ENCODE measurements around the gene WDR37.
"Not testable (repeated sequence)": the region's sequence is repeated elsewhere in the genome, so short reads cannot be mapped to it uniquely, and the experiment has no call there.

The WDR37 gene

DNA sequence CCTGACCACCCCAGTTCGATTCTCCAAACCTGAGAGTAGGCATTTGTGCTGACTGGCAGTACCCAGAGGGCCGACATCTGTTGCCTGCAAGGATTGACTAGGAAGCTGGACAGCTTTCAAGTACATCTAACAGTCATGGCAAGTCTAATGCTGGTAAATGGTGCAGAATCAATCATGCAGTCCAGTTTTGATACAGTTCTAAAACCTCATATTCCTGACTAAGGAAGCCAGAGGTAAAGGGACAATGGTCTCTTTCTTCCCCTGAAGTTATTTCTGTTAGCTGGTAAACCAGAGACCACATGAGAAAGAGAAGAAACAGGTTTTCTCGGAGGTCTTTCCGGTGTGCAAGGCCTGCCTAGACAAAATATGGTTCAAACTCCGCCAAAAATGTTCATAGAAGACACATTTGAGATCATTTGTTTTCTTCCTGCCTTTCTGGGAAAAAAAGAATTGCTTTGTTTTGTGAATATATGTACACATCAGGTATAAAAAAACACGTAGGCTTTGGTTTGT, 97.1 kb downstream of the WDR37 start:
- no peak for DNase-seq (ENCODE audit: low read depth)

GRCh38 chr10:1153805-1154351, 97.7 kb downstream of the WDR37 start:
- no peak for DNase-seq (ENCODE audit: low read depth)

DNA sequence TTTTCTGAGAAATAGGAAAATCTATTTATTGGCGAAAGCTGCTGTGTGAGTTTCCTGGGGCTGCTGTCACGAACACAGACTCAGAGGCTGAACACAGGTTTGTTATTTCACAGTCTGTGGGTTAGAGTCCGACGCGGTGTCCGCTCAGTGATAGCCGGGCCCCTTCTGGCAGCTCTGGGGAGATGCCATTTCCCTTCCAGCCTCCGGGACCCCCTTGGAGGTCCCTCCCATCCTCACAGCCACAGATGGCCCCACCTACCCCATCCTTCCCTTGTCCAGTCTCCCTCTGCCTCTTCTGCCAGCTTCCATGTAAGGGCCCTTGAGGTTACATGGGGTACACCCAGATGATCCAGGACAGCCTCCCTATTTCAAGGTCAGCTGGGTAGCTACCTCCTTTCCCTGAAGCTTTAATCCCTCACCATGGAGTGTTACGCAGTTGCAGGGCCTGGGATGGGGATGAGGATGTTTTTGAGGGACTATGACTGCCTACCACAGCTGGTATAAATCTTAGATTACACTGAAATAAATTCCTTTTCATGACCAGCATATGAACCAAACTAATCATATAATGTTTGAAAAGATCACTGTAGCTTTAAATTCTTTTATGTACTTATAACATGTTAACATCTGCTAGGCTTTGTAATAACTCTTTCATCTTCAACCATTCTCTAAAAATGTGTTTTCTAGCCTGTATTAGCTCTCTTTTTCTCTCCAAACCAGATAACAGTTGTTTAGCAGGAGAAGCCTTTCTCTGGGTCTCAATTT, 98.5 kb downstream of the WDR37 start:
- DNase-seq (ENCODE audit: low read depth): no peak

- no peak for DNase-seq (ENCODE audit: low read depth)
Measured at GRCh38 chr10:1155791-1156615, 99.8 kb downstream of the WDR37 start.

GRCh38 chr10:1156616-1156886, 100.4 kb downstream of the WDR37 start:
- no peak for DNase-seq (ENCODE audit: low read depth)

GRCh38 chr10:1156921-1157614, 100.9 kb downstream of the WDR37 start:
- DNase-seq (ENCODE audit: low read depth): no peak

DNA sequence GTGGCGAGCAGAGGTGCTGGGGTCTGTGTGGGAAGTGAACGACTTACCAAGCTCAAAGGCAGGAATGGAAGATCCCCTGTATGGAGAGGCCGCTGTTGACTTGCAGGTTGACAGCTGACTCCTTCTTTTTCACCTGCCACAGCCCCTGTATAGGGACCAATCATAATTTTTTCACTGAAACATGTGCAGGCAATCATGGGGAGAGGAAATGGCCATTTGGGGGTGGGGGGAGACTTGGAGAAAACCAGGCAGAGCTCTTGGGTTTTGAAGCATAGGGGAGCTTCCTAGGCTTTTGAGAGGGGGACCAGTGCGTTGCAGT, 101.4 kb downstream of the WDR37 start:
- no peak for DNase-seq (ENCODE audit: low read depth)

- DNase-seq (ENCODE audit: low read depth): no peak
Measured at GRCh38 chr10:1158066-1158465, 101.9 kb downstream of the WDR37 start.

DNA sequence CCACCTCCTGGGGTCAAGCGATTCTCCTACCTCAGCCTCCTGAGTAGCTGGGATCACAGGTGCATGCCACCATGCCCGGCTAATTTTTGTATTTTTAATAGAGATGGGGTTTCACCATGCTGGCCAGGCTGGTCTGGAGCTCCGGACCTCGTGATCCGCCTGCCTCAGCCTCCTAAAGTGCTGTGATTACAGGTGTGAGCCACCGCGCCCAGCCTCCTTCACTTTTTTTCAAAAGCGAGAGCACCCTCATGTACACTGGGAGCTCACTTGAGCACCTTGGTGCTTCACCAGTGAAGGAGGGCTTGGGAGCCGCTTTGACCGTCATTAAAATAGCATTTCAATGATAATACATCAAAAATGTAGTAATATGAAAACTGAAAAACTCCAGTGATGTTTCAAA, 102.4 kb downstream of the WDR37 start:
- DNase-seq (ENCODE audit: low read depth): not testable (repeated sequence)

DNA sequence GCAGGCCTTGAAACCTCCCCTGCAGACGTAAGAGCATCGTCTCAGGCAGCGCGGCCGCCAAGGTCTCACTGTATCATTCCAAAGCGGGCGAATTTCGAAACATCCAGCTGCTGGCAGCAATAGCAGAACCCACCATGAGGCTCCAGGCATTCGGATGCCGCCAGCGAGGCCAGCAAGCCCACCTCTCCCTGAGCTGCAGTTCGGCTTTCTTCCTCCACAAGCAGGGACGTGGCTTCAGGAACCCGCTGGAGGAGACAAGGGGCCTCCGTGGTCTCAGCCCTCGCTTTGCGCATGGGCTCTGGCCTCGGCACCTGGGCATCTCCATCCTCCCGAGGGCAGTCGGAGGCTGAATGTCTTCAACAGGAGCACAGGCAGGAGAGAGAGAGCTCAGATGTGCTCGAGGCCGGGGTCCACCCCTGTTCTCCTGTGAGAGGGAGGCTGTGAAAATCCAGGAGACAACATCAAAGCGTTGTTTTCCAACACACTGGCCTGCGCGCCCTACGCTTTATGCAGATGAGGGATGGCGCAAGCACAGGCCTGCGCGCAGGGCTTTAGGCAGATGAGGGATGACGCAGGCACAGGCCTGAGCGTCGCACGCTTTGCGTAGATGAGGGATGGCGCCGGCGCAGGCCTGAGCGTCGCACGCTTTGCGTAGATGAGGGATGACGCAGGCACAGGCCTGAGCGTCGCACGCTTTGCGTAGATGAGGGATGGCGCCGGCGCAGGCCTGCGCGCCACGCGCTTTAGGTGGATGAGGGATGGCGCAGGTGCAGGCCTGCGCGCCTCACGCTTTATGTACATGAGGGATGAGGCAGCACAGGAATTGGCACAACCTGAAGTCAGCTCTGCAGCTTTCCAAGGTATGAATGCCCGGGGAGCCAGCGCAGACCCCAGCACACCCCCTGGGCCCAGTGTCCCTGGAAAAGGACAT, 103.2 kb downstream of the WDR37 start:
- no peak for DNase-seq (ENCODE audit: low read depth)

GRCh38 chr10:1160561-1161314, 104.6 kb downstream of the WDR37 start:
- DNase-seq (ENCODE audit: low read depth): no peak

- not testable (repeated sequence) for DNase-seq (ENCODE audit: low read depth)
Measured at GRCh38 chr10:1161315-1161673, 105.1 kb downstream of the WDR37 start.

- no peak for DNase-seq (ENCODE audit: low read depth)
Measured at GRCh38 chr10:1162481-1163203, 106.5 kb downstream of the WDR37 start.

- DNase-seq (ENCODE audit: low read depth): no peak
Measured at GRCh38 chr10:1163204-1163660, 107.0 kb downstream of the WDR37 start.

GRCh38 chr10:1163831-1164230, 107.6 kb downstream of the WDR37 start:
- DNase-seq (ENCODE audit: low read depth): no peak

DNA sequence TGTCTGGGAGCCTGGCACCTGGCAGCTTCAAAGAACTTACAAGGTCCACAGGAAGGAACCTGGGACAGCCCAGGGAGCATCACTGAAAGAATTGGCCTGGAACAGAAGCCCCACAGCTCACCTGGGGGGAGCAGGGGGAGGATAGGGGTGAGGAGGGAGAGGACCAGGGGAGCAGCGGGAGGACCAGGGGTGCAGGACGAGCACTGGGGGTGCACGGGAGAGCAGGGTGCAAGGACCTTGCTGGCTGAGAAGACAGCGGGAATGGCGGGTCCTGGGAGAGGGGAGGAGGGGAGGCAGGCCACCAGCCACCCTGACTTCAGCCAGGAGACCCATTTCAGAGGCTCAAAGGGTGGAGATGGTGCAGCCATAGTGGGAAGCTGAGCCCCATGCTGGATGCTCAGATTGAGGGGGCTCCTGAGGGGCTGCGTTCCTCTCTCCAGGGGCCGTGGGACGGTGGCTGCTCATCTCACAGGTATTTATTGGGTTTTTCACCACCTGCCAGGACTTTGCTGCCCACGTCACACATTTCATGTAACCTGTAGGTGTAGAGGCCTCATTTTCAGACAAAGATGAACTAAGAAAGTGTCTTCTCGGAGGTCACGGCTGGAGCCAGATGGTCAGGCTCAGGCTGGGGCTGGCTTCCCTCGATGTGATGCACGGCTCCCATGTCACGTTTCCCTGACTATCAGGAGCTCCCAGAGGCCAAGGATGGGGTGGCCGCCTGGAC, 110.1 kb downstream of the WDR37 start:
- no peak for DNase-seq (ENCODE audit: low read depth)

DNA sequence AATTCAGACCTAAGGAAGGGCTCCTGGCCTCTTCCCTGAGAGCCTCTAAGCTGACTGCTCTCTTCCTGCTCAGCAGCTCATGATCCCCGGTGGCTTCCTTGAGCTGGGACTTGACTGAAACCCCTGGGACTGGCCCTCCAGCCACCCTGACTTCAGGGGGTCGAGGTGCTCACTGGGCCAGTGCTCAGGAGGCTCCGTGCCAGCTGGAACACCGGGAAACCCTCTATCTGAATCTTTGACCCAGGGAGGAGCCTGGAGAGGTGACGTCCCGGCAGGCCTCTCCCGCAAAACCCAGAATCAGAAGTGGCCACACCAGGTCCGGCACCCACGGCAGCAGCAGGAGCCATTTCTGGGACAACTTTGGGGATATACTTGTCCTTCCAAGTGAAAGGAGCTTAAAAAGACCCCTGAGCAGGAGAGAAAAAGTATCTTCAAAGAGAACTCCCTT, 110.7 kb downstream of the WDR37 start:
- DNase-seq (ENCODE audit: low read depth): no peak

DNA sequence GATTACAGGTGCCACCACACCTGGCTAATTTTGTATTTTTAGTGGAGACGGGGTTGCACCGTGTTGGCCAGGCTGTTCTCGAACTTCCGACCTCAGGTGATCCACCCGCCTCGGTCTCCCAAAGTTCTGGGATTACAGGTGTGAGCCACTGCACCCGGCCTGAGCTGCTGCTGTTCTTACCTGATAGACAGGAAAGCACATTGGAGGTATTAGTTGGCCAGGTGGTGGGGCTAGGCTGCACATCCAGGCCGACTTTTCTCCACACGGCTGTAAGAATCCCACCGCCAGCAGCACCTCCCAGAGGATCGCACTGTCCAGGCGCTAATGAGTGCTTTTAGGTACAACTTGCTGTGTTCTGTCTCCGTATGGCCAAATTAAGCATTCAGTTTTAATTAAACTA, 112.6 kb downstream of the WDR37 start:
- DNase-seq (ENCODE audit: low read depth): no peak

GRCh38 chr10:1169186-1169885, 113.2 kb downstream of the WDR37 start:
- DNase-seq (ENCODE audit: low read depth): no peak
